T-helper 22 cell (primary cell): ENCODE measurements around the gene TAC3.
"Not testable (repeated sequence)": the region's sequence is repeated elsewhere in the genome, so short reads cannot be mapped to it uniquely, and the experiment has no call there.

ENCODE experiments used
- DNase-seq: peaks from one replicate; pipeline ENCODE4 v3.0.0-alpha.2; 2020; ENCODE audit warnings: low read depth

TAC3 gene

GRCh38 chr12:56982578-56983236 lies 33.6 kb downstream of the TAC3 start:
- not testable (repeated sequence) for DNase-seq

- no peak for DNase-seq
Measured at GRCh38 chr12:56980941-56981530, 35.3 kb downstream of the TAC3 start.

GRCh38 chr12:56980268-56980667 lies 36.1 kb downstream of the TAC3 start:
- DNase-seq, result no peak

- DNase-seq, result no peak
Measured at GRCh38 chr12:56979628-56980027, 36.7 kb downstream of the TAC3 start.

GRCh38 chr12:56978397-56979138 lies 37.8 kb downstream of the TAC3 start:
- DNase-seq, result no peak

- DNase-seq, result not testable (repeated sequence)
Measured at GRCh38 chr12:56977361-56977760, 39.0 kb downstream of the TAC3 start.

- DNase-seq, result not testable (repeated sequence)
Measured at GRCh38 chr12:56974224-56974623, 42.1 kb downstream of the TAC3 start.

GRCh38 chr12:56968910-56969309 lies 47.4 kb downstream of the TAC3 start:
- not testable (repeated sequence) for DNase-seq

GRCh38 chr12:56965997-56966642 lies 50.2 kb downstream of the TAC3 start:
- DNase-seq, result not testable (repeated sequence)

- DNase-seq, result not testable (repeated sequence)
Measured at GRCh38 chr12:56965124-56965523, 51.2 kb downstream of the TAC3 start.

- DNase-seq, result not testable (repeated sequence)
Measured at GRCh38 chr12:56963557-56963956, 52.8 kb downstream of the TAC3 start.

- DNase-seq, result not testable (repeated sequence)
Measured at GRCh38 chr12:56962247-56962646, 54.1 kb downstream of the TAC3 start.
